ENCODE results near the gene RMI2. TPM values are rescaled to one million over a fixed set of nuclear protein-coding genes. Genes with fewer than 3 reads are reported as not detected.

Gene RMI2
- total and polyA plus RNA-seq, 9 of the 15 experiments (the other 6 are each of a cell fraction or from before 2014, with no cell fraction given) = 8.0 to 43.4 (median 32.5) TPM

GRCh38 chr16:11350519-11350918 is 5.3 kb downstream of the RMI2 start:
- peaks cover 20% of the 10 kb centered on the region for H3K79me2 ChIP-seq (ENCODE audit: control insufficient read depth, insufficient read depth, low read length)
- intact Hi-C loops (cut with micrococcal nuclease) = no loop called here
- DNase-seq (ENCODE audit: extremely low read depth in 1 of 4, low spot score in 3 of 4) (no peak), FAIRE-seq (no peak), ATAC-seq (no peak)
- CTCF ChIA-PET (ENCODE audit: low intra/inter-chr PET ratio) = no interaction called here
- 71% methylated on average over 3 of the region's 5 CpGs for WGBS (ENCODE audit: insufficient coverage, low coverage, missing lambda C conversion rate)
- H3K4me3 ChIP-seq = no peak overlapping the region
- no peak overlapping the region for H3K27ac ChIP-seq (ENCODE audit: extremely low read depth, low read depth, low read length)
- no peak overlapping the region for H3K4me2 ChIP-seq (ENCODE audit: insufficient read depth, low read length)
- H3K27me3 ChIP-seq (ENCODE audit: control insufficient read depth in 2 of 2, insufficient read depth in 2 of 2, low read length in 2 of 2) = no peaks in the 10 kb centered on the region
- no peaks in the 10 kb centered on the region for H3K9me1 ChIP-seq (ENCODE audit: control insufficient read depth, insufficient read depth, low read length)
- POLR2A ChIA-PET = interaction anchor here (0.5 kb wide), 1 partner anchor 513 kb away, joined by 3 read pairs; no protein-coding TSS in a partner anchor
- in situ Hi-C loops (cut with MboI) = loop anchor here (5.0 kb wide), 1 partner anchor 88 kb away; no protein-coding TSS in a partner anchor
- peak; percentile 34; the same call in 1 of the 2 replicates for TF ChIP-seq CEBPB (tag; IDR thresholded peaks at IDR 0.05)
- TF ChIP-seq ZNF699 (CRISPR knock-in tag; IDR thresholded peaks at IDR 0.05; ENCODE audit: insufficient replicate concordance) = no peak
- peaks cover 9% of the 10 kb centered on the region; the same call in 1 of the 3 replicates for H3K36me3 ChIP-seq (ENCODE audit: control insufficient read depth, insufficient read depth, low read length)
- no peaks in the 10 kb centered on the region; the same call in 1 of the 2 replicates for H4K20me1 ChIP-seq (replicated peaks; ENCODE audit: control insufficient read depth, insufficient read depth, low read length)
- H3K4me1 ChIP-seq (replicated peaks in 1 of 2; ENCODE audit: control insufficient read depth in 2 of 2, insufficient read depth in 2 of 2, low read length in 2 of 2) = peaks cover 17 to 25% of the 10 kb centered on the region in 2 experiments
- no TSS peak for BruUV-seq (replicated peaks)
- no peak overlapping the region for H3K9ac ChIP-seq (ENCODE audit: insufficient read depth in 1 of 2, low read depth in 2 of 2, low read length in 2 of 2)
- H2AFZ ChIP-seq (ENCODE audit: low read depth, low read length) = no peak overlapping the region
- H3K9me3 ChIP-seq (replicated peaks; ENCODE audit: control insufficient read depth, insufficient read depth, low read depth, low read length) = no peaks in the 10 kb centered on the region; the same call in 1 of the 2 replicates

GRCh38 chr16:11350921-11351335 is 5.7 kb downstream of the RMI2 start:
- Histone ChIP-seq H4K20me1 (replicated peaks; ENCODE audit: control insufficient read depth, insufficient read depth, low read length) (no peaks in the 10 kb centered on the region; the same call in 1 of the 2 replicates), H3K4me2 (ENCODE audit: insufficient read depth, low read length) (no peak overlapping the region), H3K9me3 (replicated peaks; ENCODE audit: control insufficient read depth, insufficient read depth, low read depth, low read length) (no peaks in the 10 kb centered on the region; the same call in 1 of the 2 replicates), H3K27me3 (ENCODE audit: control insufficient read depth in 2 of 2, insufficient read depth in 2 of 2, low read length in 2 of 2) (no peaks in the 10 kb centered on the region), H3K4me1 (replicated peaks in 1 of 2; ENCODE audit: control insufficient read depth in 2 of 2, insufficient read depth in 2 of 2, low read length in 2 of 2) (peaks cover 21 to 22% of the 10 kb centered on the region in 2 experiments), H3K79me2 (ENCODE audit: control insufficient read depth, insufficient read depth, low read length) (peaks cover 16% of the 10 kb centered on the region), H2AFZ (ENCODE audit: low read depth, low read length) (no peak overlapping the region), H3K36me3 (ENCODE audit: control insufficient read depth, insufficient read depth, low read length) (peaks cover 9% of the 10 kb centered on the region; the same call in 1 of the 3 replicates), H3K4me3 (no peak overlapping the region), H3K9me1 (ENCODE audit: control insufficient read depth, insufficient read depth, low read length) (no peaks in the 10 kb centered on the region), H3K9ac (ENCODE audit: insufficient read depth in 1 of 2, low read depth in 2 of 2, low read length in 2 of 2) (no peak overlapping the region), H3K27ac (ENCODE audit: extremely low read depth, low read depth, low read length) (no peak overlapping the region)
- DNase-seq (ENCODE audit: extremely low read depth in 1 of 4, low spot score in 3 of 4) = no peak
- no peak for ATAC-seq
- in situ Hi-C loops (cut with MboI) = loop anchor here (5.0 kb wide), 1 partner anchor 89 kb away; no protein-coding TSS in a partner anchor
- WGBS (ENCODE audit: insufficient coverage, low coverage, missing lambda C conversion rate) = 74% methylated on average over 8 of the region's 8 CpGs
- no peak for FAIRE-seq
- ChIA-PET POLR2A (no interaction called here), CTCF (ENCODE audit: low intra/inter-chr PET ratio) (no interaction called here)
- intact Hi-C loops (cut with micrococcal nuclease) = no loop called here
- no TSS peak for BruUV-seq (replicated peaks)
- no peak for TF ChIP-seq POLR3G (IDR thresholded peaks at IDR 0.05; ENCODE audit: extremely low read depth, insufficient read length, insufficient replicate concordance)
- TF ChIP-seq ZKSCAN3 (CRISPR knock-in tag; IDR thresholded peaks at IDR 0.05) = no peak
- no peak for TF ChIP-seq KDM4B (IDR thresholded peaks at IDR 0.05; ENCODE audit: borderline replicate concordance in 2 of 2, low read depth in 1 of 2)
- no peak for TF ChIP-seq ZNF121 (CRISPR knock-in tag; conservative IDR thresholded peaks at IDR 0.05)
- no peak for TF ChIP-seq TARDBP (IDR thresholded peaks at IDR 0.05)
- TF ChIP-seq CREBBP (IDR thresholded peaks at IDR 0.05; ENCODE audit: low read depth, low read length) = no peak
- TF ChIP-seq E2F4 (CRISPR knock-in tag; IDR thresholded peaks at IDR 0.05; ENCODE audit: low read depth) = no peak
- no peak for TF ChIP-seq ZNF644 (tag; IDR thresholded peaks at IDR 0.05; ENCODE audit: low read depth)
- no peak for TF ChIP-seq ZBTB33 (CRISPR knock-in tag; IDR thresholded peaks at IDR 0.05)
- TF ChIP-seq SP1 (CRISPR knock-in tag; IDR thresholded peaks at IDR 0.05) = no peak
